Measurements from ENCODE around the gene SPINT4.

GRCh38 chr20:45742596-45742995 is 20.4 kb downstream of the SPINT4 start:
- TF ChIP-seq CTCF (IDR thresholded peaks at IDR 0.05) (no peak), POLR2A (IDR thresholded peaks at IDR 0.05) (no peak)

Measured in body of pancreas (tissue), 4 donors.